Calu3 (cell line): ENCODE measurements around the gene AAK1. TPM values are rescaled to one million over a fixed set of nuclear protein-coding genes. Genes with fewer than 3 reads are reported as not detected.
"Not testable (repeated sequence)": the region's sequence is repeated elsewhere in the genome, so short reads cannot be mapped to it uniquely, and the experiment has no call there.

Experiments used
- BruUV-seq: library from RNA; stranded (reverse); fragments of 400-500 nt; replicated peaks from 2 replicates; lab custom pipeline; 2021; lab: Mats Ljungman, UMichigan
- CTCF ChIA-PET: fragments of 300-600 bp; sonication (Branson Sonifier 250); formaldehyde crosslinking; loops from one replicate; lab custom pipeline; 2022; ENCODE audit warnings: antibody characterized with exemption; lab: Charles Lee
- DNase-seq: peaks from one replicate; pipeline ENCODE4 v3.0.0; 2022
- H3K27ac Mint-ChIP-seq: one replicate; pipeline ENCODE4 v1.8.0; 2022; ENCODE audit warnings: mixed read lengths; ENCODE audit not compliant: unreplicated experiment
- H3K27me3 Mint-ChIP-seq: one replicate; pipeline ENCODE4 v1.8.0; 2022; ENCODE audit warnings: mixed read lengths; ENCODE audit not compliant: unreplicated experiment
- H3K36me3 Mint-ChIP-seq: one replicate; pipeline ENCODE4 v1.8.0; 2022; ENCODE audit warnings: mild to moderate bottlenecking, moderate library complexity, mixed read lengths; ENCODE audit not compliant: insufficient read depth, unreplicated experiment
- H3K4me1 Mint-ChIP-seq: one replicate; pipeline ENCODE4 v1.8.0; 2022; ENCODE audit warnings: mild to moderate bottlenecking, low read depth, mixed read lengths; ENCODE audit not compliant: unreplicated experiment
- H3K4me3 Mint-ChIP-seq: one replicate; pipeline ENCODE4 v1.8.0; 2022; ENCODE audit warnings: mild to moderate bottlenecking, low read depth, moderate library complexity, mixed read lengths; ENCODE audit not compliant: unreplicated experiment
- H3K9me3 Mint-ChIP-seq: one replicate; pipeline ENCODE4 v1.8.0; 2022; ENCODE audit warnings: low read depth, mixed read lengths; ENCODE audit not compliant: unreplicated experiment
- intact Hi-C: fragments of 100-400 bp; cut with micrococcal nuclease; formaldehyde crosslinking; loops from one replicate; pipeline ENCODE4 v1.10.0; 2022; ENCODE audit not compliant: unreplicated experiment
- total RNA-seq: library from RNA; stranded (reverse); gene quantifications from 2 replicates; pipeline ENCODE4 v1.2.3, GENCODE V29; 2022
- TF ChIP-seq, protein P1 (sequence below): fragments of 200-600 bp; IDR thresholded peaks from one replicate; pipeline ENCODE4 v1.8.0; 2022; ENCODE audit warnings: antibody characterized with exemption; ENCODE audit not compliant: unreplicated experiment

Gene AAK1
- total RNA-seq, 1 experiment from 2014 or later, result 46.7 TPM

GRCh38 chr2:69612707-69613106 lies 30.8 kb downstream of the AAK1 start:
- no peak for DNase-seq
- Mint-ChIP-seq H3K36me3 (peaks cover 7% of the 10 kb centered on the region), H3K27me3 (no peaks in the 10 kb centered on the region), H3K9me3 (peaks cover 2% of the 10 kb centered on the region), H3K4me3 (no peak overlapping the region), H3K4me1 (peaks cover 13% of the 10 kb centered on the region), H3K27ac (no peak overlapping the region)
- CTCF ChIA-PET, result no interaction called here
- BruUV-seq, result no TSS peak
- TF ChIP-seq, protein P1, sequence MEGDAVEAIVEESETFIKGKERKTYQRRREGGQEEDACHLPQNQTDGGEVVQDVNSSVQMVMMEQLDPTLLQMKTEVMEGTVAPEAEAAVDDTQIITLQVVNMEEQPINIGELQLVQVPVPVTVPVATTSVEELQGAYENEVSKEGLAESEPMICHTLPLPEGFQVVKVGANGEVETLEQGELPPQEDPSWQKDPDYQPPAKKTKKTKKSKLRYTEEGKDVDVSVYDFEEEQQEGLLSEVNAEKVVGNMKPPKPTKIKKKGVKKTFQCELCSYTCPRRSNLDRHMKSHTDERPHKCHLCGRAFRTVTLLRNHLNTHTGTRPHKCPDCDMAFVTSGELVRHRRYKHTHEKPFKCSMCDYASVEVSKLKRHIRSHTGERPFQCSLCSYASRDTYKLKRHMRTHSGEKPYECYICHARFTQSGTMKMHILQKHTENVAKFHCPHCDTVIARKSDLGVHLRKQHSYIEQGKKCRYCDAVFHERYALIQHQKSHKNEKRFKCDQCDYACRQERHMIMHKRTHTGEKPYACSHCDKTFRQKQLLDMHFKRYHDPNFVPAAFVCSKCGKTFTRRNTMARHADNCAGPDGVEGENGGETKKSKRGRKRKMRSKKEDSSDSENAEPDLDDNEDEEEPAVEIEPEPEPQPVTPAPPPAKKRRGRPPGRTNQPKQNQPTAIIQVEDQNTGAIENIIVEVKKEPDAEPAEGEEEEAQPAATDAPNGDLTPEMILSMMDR, result no peak
- intact Hi-C loops, result no loop called here

- TF ChIP-seq, protein P1, result no peak
- no TSS peak for BruUV-seq
- intact Hi-C loops, result no loop called here
- CTCF ChIA-PET, result no interaction called here
- no peak for DNase-seq
- Mint-ChIP-seq H3K27me3 (no peaks in the 10 kb centered on the region), H3K36me3 (peaks cover 7% of the 10 kb centered on the region), H3K9me3 (peaks cover 2% of the 10 kb centered on the region), H3K27ac (no peak overlapping the region), H3K4me1 (peaks cover 13% of the 10 kb centered on the region), H3K4me3 (no peak overlapping the region)
These were observed 31.3 kb downstream of the AAK1 start for GRCh38 chr2:69612200-69612599.

DNA sequence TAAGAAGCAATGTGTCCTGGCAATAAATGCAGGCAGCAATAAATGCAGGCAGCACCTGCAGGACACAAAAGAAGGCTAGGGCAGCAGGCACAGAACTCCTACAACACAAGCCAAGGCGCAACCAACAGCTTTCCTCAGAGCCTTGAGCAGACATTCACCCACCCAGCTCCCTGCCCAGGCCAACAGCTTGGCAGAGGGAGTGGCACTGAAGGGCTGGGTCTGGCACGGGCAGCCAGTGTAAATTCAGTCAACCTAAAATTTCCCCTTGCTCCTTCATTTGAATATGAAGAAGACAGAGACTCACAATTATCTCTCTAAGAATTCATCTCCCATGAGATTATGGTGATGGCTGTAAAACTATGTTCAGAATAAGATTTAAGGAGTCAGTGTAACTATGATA lies 35.4 kb downstream of the AAK1 start:
- no peaks in the 10 kb centered on the region for H3K27me3 Mint-ChIP-seq
- DNase-seq, result no peak
- H3K4me1 Mint-ChIP-seq, result peaks cover 33% of the 10 kb centered on the region
- H3K36me3 Mint-ChIP-seq, result no peaks in the 10 kb centered on the region
- intact Hi-C loops, result no loop called here
- BruUV-seq, result no TSS peak
- H3K4me3 Mint-ChIP-seq, result no peak overlapping the region
- CTCF ChIA-PET, result no interaction called here
- H3K27ac Mint-ChIP-seq, result no peak overlapping the region
- TF ChIP-seq, protein P1, result no peak
- H3K9me3 Mint-ChIP-seq, result peaks cover 10% of the 10 kb centered on the region

DNA sequence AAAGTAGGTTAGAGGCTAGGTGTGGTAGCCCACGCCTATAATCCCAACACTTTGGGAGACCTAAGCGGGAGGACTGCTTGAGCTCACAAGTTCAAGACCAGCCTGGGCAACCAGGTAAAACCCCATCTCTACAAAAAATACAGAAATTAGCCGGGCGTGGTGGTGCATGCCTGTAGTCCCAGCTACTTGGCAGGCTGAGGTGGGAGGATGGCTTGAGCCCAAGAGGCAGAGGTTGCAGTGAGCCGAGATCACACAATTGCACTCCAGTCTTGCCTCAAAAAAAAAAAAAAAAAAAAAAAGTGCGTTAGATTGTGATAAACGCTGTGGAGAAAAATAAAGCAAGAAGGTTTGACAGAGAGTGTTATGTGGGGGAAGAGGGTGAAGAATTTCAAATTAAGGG lies 36.8 kb downstream of the AAK1 start:
- intact Hi-C loops, H3K27ac Mint-ChIP-seq, H3K9me3 Mint-ChIP-seq, H3K4me3 Mint-ChIP-seq, H3K27me3 Mint-ChIP-seq, CTCF ChIA-PET, BruUV-seq, DNase-seq, H3K36me3 Mint-ChIP-seq: not testable (repeated sequence)
- peaks cover 36% of the 10 kb centered on the region for H3K4me1 Mint-ChIP-seq

DNA sequence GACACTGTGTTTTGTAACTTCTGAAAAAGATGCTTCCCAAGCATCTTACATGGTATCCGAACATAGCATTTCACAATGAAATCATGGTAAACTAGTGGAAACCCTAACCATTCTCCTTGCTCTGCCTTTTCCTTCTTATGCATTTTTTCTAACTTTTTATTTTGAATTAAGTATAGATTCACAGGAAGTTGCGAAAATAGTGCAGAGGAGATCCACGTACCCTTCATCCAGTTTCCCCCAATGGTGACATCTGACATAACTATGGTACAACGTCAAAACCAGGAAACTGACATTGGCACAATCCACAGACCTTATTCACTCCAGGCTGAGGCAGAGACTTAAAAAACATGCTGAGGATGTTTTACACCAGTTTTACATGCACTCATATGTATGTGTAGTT lies 38.3 kb downstream of the AAK1 start:
- Mint-ChIP-seq H3K4me3 (peak overlapping the region; percentile 6), H3K4me1 (peaks cover 50% of the 10 kb centered on the region), H3K9me3 (peaks cover 7% of the 10 kb centered on the region), H3K36me3 (no peaks in the 10 kb centered on the region), H3K27ac (peak overlapping the region; percentile 47), H3K27me3 (no peaks in the 10 kb centered on the region)
- no TSS peak for BruUV-seq
- TF ChIP-seq, protein P1, result no peak
- no peak for DNase-seq
- intact Hi-C loops, result no loop called here
- CTCF ChIA-PET, result no interaction called here
